ENCODE results near the gene ALDH8A1.

The ALDH8A1 gene

GRCh38 chr6:134951494-134952263 lies 1.8 kb upstream of the ALDH8A1 start:
- no peak for DNase-seq (ENCODE audit: low read depth in 3 of 3)

- no peak for DNase-seq (ENCODE audit: low read depth in 3 of 3)
These were observed 581 bp upstream of the ALDH8A1 start for GRCh38 chr6:134950482-134950881.

GRCh38 chr6:134948691-134949090 lies 1.2 kb downstream of the ALDH8A1 start:
- no peak for DNase-seq (ENCODE audit: low read depth in 3 of 3)

GRCh38 chr6:134948142-134948541 lies 1.8 kb downstream of the ALDH8A1 start:
- DNase-seq (ENCODE audit: low read depth in 3 of 3): no peak

- DNase-seq (ENCODE audit: low read depth in 3 of 3): no peak
These were observed 4.9 kb downstream of the ALDH8A1 start for GRCh38 chr6:134945045-134945444.

GRCh38 chr6:134943522-134944111 lies 6.3 kb downstream of the ALDH8A1 start:
- DNase-seq (ENCODE audit: low read depth in 3 of 3): no peak

GRCh38 chr6:134938896-134939295 lies 11.0 kb downstream of the ALDH8A1 start:
- DNase-seq (ENCODE audit: low read depth in 3 of 3): peak; percentile 33 to 63 (median 58)

- no peak for DNase-seq (ENCODE audit: low read depth in 3 of 3)
These were observed 12.5 kb downstream of the ALDH8A1 start for GRCh38 chr6:134937426-134937825.

GRCh38 chr6:134936931-134937330 lies 13.0 kb downstream of the ALDH8A1 start:
- DNase-seq (ENCODE audit: low read depth in 3 of 3): no peak

- DNase-seq (ENCODE audit: low read depth in 3 of 3): no peak
These were observed 13.4 kb downstream of the ALDH8A1 start for GRCh38 chr6:134936476-134936875.

- DNase-seq (ENCODE audit: low read depth in 3 of 3): no peak
These were observed 15.0 kb downstream of the ALDH8A1 start for GRCh38 chr6:134934793-134935485.

GRCh38 chr6:134932535-134933470 lies 17.1 kb downstream of the ALDH8A1 start:
- no peak for DNase-seq (ENCODE audit: low read depth in 3 of 3)

GRCh38 chr6:134932098-134932497 lies 17.8 kb downstream of the ALDH8A1 start:
- DNase-seq (ENCODE audit: low read depth in 3 of 3): no peak

GRCh38 chr6:134930463-134930862 lies 19.4 kb downstream of the ALDH8A1 start:
- no peak for DNase-seq (ENCODE audit: low read depth in 3 of 3)

GRCh38 chr6:134928151-134928900 lies 21.6 kb downstream of the ALDH8A1 start:
- no peak for DNase-seq (ENCODE audit: low read depth in 3 of 3)

GRCh38 chr6:134925800-134926199 lies 24.1 kb downstream of the ALDH8A1 start:
- no peak for DNase-seq (ENCODE audit: low read depth in 3 of 3)

- no peak for DNase-seq (ENCODE audit: low read depth in 3 of 3)
These were observed 28.1 kb downstream of the ALDH8A1 start for GRCh38 chr6:134921721-134922261.

GRCh38 chr6:134921276-134921675 lies 28.6 kb downstream of the ALDH8A1 start:
- no peak for DNase-seq (ENCODE audit: low read depth in 3 of 3)

- DNase-seq (ENCODE audit: low read depth in 3 of 3): no peak
These were observed 29.5 kb downstream of the ALDH8A1 start for GRCh38 chr6:134920422-134920821.

- no peak for DNase-seq (ENCODE audit: low read depth in 3 of 3)
These were observed 31.4 kb downstream of the ALDH8A1 start for GRCh38 chr6:134918418-134918961.
